ENCODE measurements around the gene MSX1.

Gene MSX1

GRCh38 chr4:4812145-4812794 lies 47.2 kb upstream of the MSX1 start:
- H3K79me2 ChIP-seq (ENCODE audit: low read length) = no peaks in the 10 kb centered on the region
- H3K36me3 ChIP-seq (replicated peaks; ENCODE audit: insufficient read depth, low read length) = no peaks in the 10 kb centered on the region
- no peaks in the 10 kb centered on the region for H3K9me3 ChIP-seq (replicated peaks; ENCODE audit: insufficient read depth, low read length)
- no peaks in the 10 kb centered on the region for H4K20me1 ChIP-seq (ENCODE audit: insufficient read depth, low read length)
- no peaks in the 10 kb centered on the region for H3K27me3 ChIP-seq (replicated peaks; ENCODE audit: insufficient read depth, low read length)
- no peak overlapping the region for H3K4me3 ChIP-seq (ENCODE audit: low read length)
- H3K4me1 ChIP-seq (ENCODE audit: low read length) = no peaks in the 10 kb centered on the region
- H3F3A ChIP-seq (ENCODE audit: insufficient read depth, low read length) = no peaks in the 10 kb centered on the region
- H3K4me2 ChIP-seq (ENCODE audit: low read depth, low read length) = no peak overlapping the region
- H3K9me2 ChIP-seq (replicated peaks; ENCODE audit: insufficient read depth, low read length) = no peaks in the 10 kb centered on the region
- H3K9ac ChIP-seq (ENCODE audit: low read length) = no peak overlapping the region
- TF ChIP-seq, protein P1, sequence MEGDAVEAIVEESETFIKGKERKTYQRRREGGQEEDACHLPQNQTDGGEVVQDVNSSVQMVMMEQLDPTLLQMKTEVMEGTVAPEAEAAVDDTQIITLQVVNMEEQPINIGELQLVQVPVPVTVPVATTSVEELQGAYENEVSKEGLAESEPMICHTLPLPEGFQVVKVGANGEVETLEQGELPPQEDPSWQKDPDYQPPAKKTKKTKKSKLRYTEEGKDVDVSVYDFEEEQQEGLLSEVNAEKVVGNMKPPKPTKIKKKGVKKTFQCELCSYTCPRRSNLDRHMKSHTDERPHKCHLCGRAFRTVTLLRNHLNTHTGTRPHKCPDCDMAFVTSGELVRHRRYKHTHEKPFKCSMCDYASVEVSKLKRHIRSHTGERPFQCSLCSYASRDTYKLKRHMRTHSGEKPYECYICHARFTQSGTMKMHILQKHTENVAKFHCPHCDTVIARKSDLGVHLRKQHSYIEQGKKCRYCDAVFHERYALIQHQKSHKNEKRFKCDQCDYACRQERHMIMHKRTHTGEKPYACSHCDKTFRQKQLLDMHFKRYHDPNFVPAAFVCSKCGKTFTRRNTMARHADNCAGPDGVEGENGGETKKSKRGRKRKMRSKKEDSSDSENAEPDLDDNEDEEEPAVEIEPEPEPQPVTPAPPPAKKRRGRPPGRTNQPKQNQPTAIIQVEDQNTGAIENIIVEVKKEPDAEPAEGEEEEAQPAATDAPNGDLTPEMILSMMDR (IDR thresholded peaks at IDR 0.05; ENCODE audit: low read length) = no peak
- TF ChIP-seq EZH2phosphoT487 (IDR thresholded peaks at IDR 0.05; ENCODE audit: low read length) = no peak
- TF ChIP-seq EZH2 (optimal IDR thresholded peaks at IDR 0.05; ENCODE audit: low read depth, low read length) = no peak
- H3K27ac ChIP-seq (ENCODE audit: low read length) = no peak overlapping the region
- no peak overlapping the region for H2AFZ ChIP-seq (ENCODE audit: low read length)
- no peak for DNase-seq

DNA sequence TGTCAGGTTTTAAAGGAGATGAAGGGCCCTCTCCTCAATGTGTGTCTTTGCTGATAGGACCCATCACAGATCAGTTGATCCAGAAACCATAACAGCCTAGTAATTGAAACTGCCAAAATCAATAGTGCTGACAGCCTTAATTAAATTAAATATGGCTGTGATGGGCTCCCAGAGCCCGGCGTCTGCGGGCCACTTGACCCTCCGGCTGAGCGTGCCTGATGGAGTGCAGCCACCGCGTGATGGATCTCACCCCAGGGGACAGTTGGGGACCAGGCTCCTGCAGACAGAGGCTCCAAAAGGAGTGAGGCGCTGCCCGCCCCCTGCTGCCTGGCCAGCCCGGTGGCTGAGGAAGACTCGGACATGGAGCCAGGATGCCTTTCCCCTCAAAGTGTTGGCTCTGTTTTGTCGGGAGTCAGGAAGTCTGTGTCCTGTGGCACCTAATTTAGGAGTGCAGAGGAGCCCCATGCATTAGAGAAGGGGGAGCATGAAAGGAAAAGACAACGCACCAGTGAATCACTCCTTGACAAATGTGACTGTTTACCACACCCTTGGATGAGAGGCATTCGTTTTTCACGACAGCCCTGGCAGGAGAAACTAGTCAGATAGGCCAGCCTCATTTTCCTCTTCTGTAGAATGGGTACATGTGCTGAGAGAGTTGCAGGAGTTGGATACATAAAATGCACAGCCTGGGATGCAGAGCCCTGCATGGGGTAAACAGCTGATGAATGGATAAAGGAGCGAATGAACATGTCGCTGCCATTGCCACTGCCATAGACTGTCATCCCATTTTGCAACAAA lies 40.9 kb upstream of the MSX1 start:
- H2AFZ ChIP-seq (ENCODE audit: low read length) = no peak overlapping the region
- no peaks in the 10 kb centered on the region for H4K20me1 ChIP-seq (ENCODE audit: insufficient read depth, low read length)
- TF ChIP-seq, protein P1 (IDR thresholded peaks at IDR 0.05; ENCODE audit: low read length) = no peak
- TF ChIP-seq EZH2phosphoT487 (IDR thresholded peaks at IDR 0.05; ENCODE audit: low read length) = no peak
- H3F3A ChIP-seq (ENCODE audit: insufficient read depth, low read length) = no peaks in the 10 kb centered on the region
- no peaks in the 10 kb centered on the region for H3K36me3 ChIP-seq (replicated peaks; ENCODE audit: insufficient read depth, low read length)
- no peak overlapping the region for H3K4me3 ChIP-seq (ENCODE audit: low read length)
- DNase-seq = no peak
- H3K4me1 ChIP-seq (ENCODE audit: low read length) = no peaks in the 10 kb centered on the region
- H3K27ac ChIP-seq (ENCODE audit: low read length) = no peak overlapping the region
- H3K9me3 ChIP-seq (replicated peaks; ENCODE audit: insufficient read depth, low read length) = no peaks in the 10 kb centered on the region
- H3K4me2 ChIP-seq (ENCODE audit: low read depth, low read length) = no peak overlapping the region
- no peaks in the 10 kb centered on the region for H3K79me2 ChIP-seq (ENCODE audit: low read length)
- no peak overlapping the region for H3K9ac ChIP-seq (ENCODE audit: low read length)
- no peaks in the 10 kb centered on the region for H3K27me3 ChIP-seq (replicated peaks; ENCODE audit: insufficient read depth, low read length)
- H3K9me2 ChIP-seq (replicated peaks; ENCODE audit: insufficient read depth, low read length) = no peaks in the 10 kb centered on the region

DNA sequence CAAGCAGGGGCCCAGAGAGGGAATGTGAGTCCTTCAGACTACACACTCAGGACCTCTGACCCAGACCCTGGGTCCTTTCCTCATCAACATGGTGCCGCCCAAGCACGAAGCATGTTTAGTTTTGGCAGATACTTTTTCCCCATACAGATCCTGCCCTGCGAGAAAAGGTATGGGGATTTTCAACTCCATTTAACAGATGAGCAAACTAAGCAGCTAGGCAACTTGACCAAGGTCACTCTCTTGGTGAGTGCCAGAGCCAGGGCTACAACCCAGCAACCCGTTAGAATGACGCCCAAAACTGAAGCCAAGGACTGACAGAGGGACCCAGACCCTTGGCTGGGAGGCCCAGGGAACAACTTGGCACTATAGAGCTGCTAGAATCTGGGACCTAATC lies 40.3 kb upstream of the MSX1 start:
- H3F3A ChIP-seq (ENCODE audit: insufficient read depth, low read length) = no peaks in the 10 kb centered on the region
- H3K36me3 ChIP-seq (replicated peaks; ENCODE audit: insufficient read depth, low read length) = no peaks in the 10 kb centered on the region
- no peak overlapping the region for H3K4me3 ChIP-seq (ENCODE audit: low read length)
- no peaks in the 10 kb centered on the region for H3K27me3 ChIP-seq (replicated peaks; ENCODE audit: insufficient read depth, low read length)
- no peaks in the 10 kb centered on the region for H3K9me2 ChIP-seq (replicated peaks; ENCODE audit: insufficient read depth, low read length)
- H3K27ac ChIP-seq (ENCODE audit: low read length) = no peak overlapping the region
- no peak overlapping the region for H3K4me2 ChIP-seq (ENCODE audit: low read depth, low read length)
- no peak for DNase-seq
- H4K20me1 ChIP-seq (ENCODE audit: insufficient read depth, low read length) = no peaks in the 10 kb centered on the region
- no peaks in the 10 kb centered on the region for H3K4me1 ChIP-seq (ENCODE audit: low read length)
- no peaks in the 10 kb centered on the region for H3K9me3 ChIP-seq (replicated peaks; ENCODE audit: insufficient read depth, low read length)
- no peak overlapping the region for H3K9ac ChIP-seq (ENCODE audit: low read length)
- TF ChIP-seq, protein P1 (IDR thresholded peaks at IDR 0.05; ENCODE audit: low read length) = no peak
- TF ChIP-seq EZH2 (optimal IDR thresholded peaks at IDR 0.05; ENCODE audit: low read depth, low read length) (no peak), EZH2phosphoT487 (IDR thresholded peaks at IDR 0.05; ENCODE audit: low read length) (no peak)
- H2AFZ ChIP-seq (ENCODE audit: low read length) = no peak overlapping the region
- no peaks in the 10 kb centered on the region for H3K79me2 ChIP-seq (ENCODE audit: low read length)
